OCI-LY1 (cell line): ENCODE results near the gene NTS.

Experiments
- H2AFZ ChIP-seq: fragments of 200-600 bp; sonication (generic), shearing (Covaris generic); 2 replicates; pipeline ENCODE4 v1.6.0; 2014; ENCODE audit warnings: antibody characterized with exemption, mild to moderate bottlenecking, low read length
- H3F3A ChIP-seq: fragments of 200-600 bp; sonication (generic), shearing (Covaris generic); 2 replicates; pipeline ENCODE4 v1.6.0; 2014; ENCODE audit warnings: mild to moderate bottlenecking, antibody characterized with exemption, low read length, moderate library complexity; ENCODE audit not compliant: insufficient read depth
- H3K27ac ChIP-seq: fragments of 200-600 bp; sonication (generic); 2 replicates; pipeline ENCODE4 v1.5.1; 2014; ENCODE audit warnings: low read length, mixed run types, mild to moderate bottlenecking, low read depth; ENCODE audit not compliant: poor library complexity, severe bottlenecking
- H3K27me3 ChIP-seq: fragments of 200-600 bp; sonication (generic); 2 replicates; pipeline ENCODE4 v1.6.0; 2014; ENCODE audit warnings: antibody characterized with exemption, mild to moderate bottlenecking, low read length, moderate library complexity; ENCODE audit not compliant: insufficient read depth
- H3K36me3 ChIP-seq: fragments of 200-600 bp; sonication (generic); 2 replicates; pipeline ENCODE4 v1.6.1; 2014; ENCODE audit warnings: mild to moderate bottlenecking, antibody characterized with exemption, low read length, moderate library complexity, mixed read lengths; ENCODE audit not compliant: insufficient read depth
- H3K4me1 ChIP-seq: fragments of 200-600 bp; sonication (generic); 2 replicates; pipeline ENCODE4 v1.5.1; 2014; ENCODE audit warnings: mild to moderate bottlenecking, low read length, moderate library complexity; ENCODE audit not compliant: insufficient read depth, severe bottlenecking
- H3K4me2 ChIP-seq: fragments of 200-600 bp; sonication (generic), shearing (Covaris generic); 2 replicates; pipeline ENCODE4 v1.6.1; 2014; ENCODE audit warnings: low read length
- H3K4me3 ChIP-seq: fragments of 200-600 bp; sonication (generic); 2 replicates; pipeline ENCODE4 v1.5.1; 2014; ENCODE audit warnings: low read length, low read depth, mild to moderate bottlenecking, mixed read lengths; ENCODE audit not compliant: poor library complexity, severe bottlenecking
- H3K79me2 ChIP-seq: fragments of 200-600 bp; shearing (Covaris generic); 2 replicates; pipeline ENCODE4 v1.6.1; 2016; ENCODE audit warnings: mixed run types, low read length, mixed read lengths; ENCODE audit not compliant: insufficient read depth
- H3K9ac ChIP-seq: fragments of 200-600 bp; sonication (generic), shearing (Covaris generic); 2 replicates; pipeline ENCODE4 v1.6.1; 2014; ENCODE audit warnings: mild to moderate bottlenecking, low read length, mixed read lengths
- H3K9me2 ChIP-seq: fragments of 200-600 bp; sonication (generic), shearing (Covaris generic); 2 replicates; pipeline ENCODE4 v1.6.1; 2014; ENCODE audit warnings: low read depth, mild to moderate bottlenecking, low read length, mixed read lengths
- H3K9me3 ChIP-seq: fragments of 200-600 bp; shearing (Covaris generic); 2 replicates; pipeline ENCODE4 v1.6.1; 2014; ENCODE audit warnings: low read length, mixed read lengths
- H4K20me1 ChIP-seq: fragments of 200-600 bp; sonication (generic), shearing (Covaris generic); 2 replicates; pipeline ENCODE4 v1.6.0; 2016; ENCODE audit warnings: mild to moderate bottlenecking, low read length; ENCODE audit not compliant: insufficient read depth
- EZH2 ChIP-seq: fragments of 200-600 bp; sonication (generic), shearing (Covaris generic); IDR thresholded peaks from 2 replicates; pipeline ENCODE4 v1.8.0; 2017; ENCODE audit warnings: borderline replicate concordance, mixed run types, mild to moderate bottlenecking, antibody characterized with exemption, low read length, moderate library complexity, mixed read lengths
- TF ChIP-seq, protein P1 (sequence below): fragments of 200-600 bp; sonication (generic), shearing (Covaris generic); IDR thresholded peaks from 2 replicates; pipeline ENCODE4 v1.5.1; 2017; ENCODE audit warnings: mild to moderate bottlenecking, antibody characterized with exemption, low read length, moderate library complexity, mixed read lengths

NTS gene

DNA sequence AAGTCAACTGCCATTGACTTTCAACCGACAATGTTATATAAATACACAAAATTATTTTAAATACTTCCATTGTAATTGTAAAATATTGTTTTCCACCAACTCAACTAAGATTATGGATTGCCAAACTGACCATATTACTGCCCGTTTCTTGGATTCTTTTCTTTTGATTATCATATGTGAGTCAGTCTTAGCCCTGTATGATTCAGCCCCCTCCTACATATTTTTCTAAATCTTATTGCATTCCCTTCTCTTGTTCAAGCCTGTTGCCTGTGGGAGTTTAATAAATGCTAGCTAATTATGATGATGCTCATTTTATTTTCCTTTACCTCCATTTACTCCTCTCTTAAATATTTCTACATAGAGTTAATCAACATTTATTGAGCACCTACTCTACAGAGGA, 44.7 kb upstream of the NTS start:
- Histone ChIP-seq H3F3A (no peaks in the 10 kb centered on the region), H3K36me3 (no peaks in the 10 kb centered on the region), H3K9ac (no peak overlapping the region), H3K27me3 (no peaks in the 10 kb centered on the region), H3K79me2 (no peaks in the 10 kb centered on the region), H2AFZ (no peak overlapping the region), H3K4me2 (no peak overlapping the region), H4K20me1 (no peaks in the 10 kb centered on the region), H3K4me1 (no peaks in the 10 kb centered on the region), H3K9me2 (no peaks in the 10 kb centered on the region), H3K9me3 (no peaks in the 10 kb centered on the region), H3K27ac (no peak overlapping the region), H3K4me3 (no peak overlapping the region)
- TF ChIP-seq EZH2 = no peak
- TF ChIP-seq, protein P1, sequence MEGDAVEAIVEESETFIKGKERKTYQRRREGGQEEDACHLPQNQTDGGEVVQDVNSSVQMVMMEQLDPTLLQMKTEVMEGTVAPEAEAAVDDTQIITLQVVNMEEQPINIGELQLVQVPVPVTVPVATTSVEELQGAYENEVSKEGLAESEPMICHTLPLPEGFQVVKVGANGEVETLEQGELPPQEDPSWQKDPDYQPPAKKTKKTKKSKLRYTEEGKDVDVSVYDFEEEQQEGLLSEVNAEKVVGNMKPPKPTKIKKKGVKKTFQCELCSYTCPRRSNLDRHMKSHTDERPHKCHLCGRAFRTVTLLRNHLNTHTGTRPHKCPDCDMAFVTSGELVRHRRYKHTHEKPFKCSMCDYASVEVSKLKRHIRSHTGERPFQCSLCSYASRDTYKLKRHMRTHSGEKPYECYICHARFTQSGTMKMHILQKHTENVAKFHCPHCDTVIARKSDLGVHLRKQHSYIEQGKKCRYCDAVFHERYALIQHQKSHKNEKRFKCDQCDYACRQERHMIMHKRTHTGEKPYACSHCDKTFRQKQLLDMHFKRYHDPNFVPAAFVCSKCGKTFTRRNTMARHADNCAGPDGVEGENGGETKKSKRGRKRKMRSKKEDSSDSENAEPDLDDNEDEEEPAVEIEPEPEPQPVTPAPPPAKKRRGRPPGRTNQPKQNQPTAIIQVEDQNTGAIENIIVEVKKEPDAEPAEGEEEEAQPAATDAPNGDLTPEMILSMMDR = no peak

DNA sequence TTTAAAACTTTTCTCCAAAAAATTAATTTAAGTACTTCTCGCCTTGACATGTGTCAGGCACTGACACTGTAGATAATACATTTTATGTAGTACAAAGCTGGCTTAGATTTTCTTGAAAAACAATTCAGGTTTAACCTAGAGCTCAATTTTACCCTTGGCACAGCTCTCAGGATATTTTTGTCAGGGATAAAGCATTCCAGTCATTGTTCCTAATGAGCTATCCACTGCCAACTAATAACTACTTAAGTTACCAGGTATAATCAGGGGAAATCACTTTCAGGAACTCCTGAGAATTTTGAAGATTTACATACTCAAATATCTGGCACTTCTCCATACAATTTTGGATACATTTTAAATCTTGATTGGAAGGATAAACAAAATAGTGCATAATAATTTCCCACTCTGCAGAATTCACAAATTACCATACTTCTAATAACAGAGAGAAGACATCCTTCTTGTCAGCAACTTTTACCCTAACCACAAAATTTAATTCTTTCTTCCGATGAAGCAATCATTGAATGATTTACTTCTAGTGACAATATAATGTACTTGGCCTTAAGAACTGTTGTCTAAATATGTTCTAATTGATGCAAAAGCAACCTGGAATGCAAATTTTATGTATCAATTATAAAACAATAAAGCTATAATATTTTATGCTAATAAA, 42.6 kb upstream of the NTS start:
- Histone ChIP-seq H3K4me3 (no peak overlapping the region), H3K9me3 (no peaks in the 10 kb centered on the region), H3K79me2 (no peaks in the 10 kb centered on the region), H3K27me3 (no peaks in the 10 kb centered on the region), H3K9ac (no peak overlapping the region), H3F3A (no peaks in the 10 kb centered on the region), H4K20me1 (no peaks in the 10 kb centered on the region), H2AFZ (no peak overlapping the region), H3K36me3 (no peaks in the 10 kb centered on the region), H3K4me1 (no peaks in the 10 kb centered on the region), H3K27ac (no peak overlapping the region), H3K4me2 (no peak overlapping the region), H3K9me2 (no peaks in the 10 kb centered on the region)
- TF ChIP-seq EZH2 = no peak

DNA sequence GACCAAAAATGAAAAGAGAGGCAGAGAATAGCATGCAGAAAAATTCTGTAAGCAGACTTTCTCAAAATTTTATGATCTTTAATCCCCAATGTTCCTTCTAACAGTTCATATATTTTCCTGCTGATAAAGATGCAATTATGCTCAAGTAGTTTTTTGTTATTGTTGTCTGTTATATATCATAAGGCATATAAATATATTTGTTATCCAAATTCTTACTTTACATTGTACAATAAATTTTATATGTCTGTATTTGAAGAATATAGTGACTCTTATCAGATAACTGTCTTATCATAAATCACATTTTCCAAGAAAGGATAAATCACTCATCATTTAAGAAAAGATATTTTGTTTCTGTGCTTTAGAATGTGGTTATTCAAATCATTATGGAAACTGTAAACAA, 40.5 kb upstream of the NTS start:
- Histone ChIP-seq H3F3A (no peaks in the 10 kb centered on the region), H2AFZ (no peak overlapping the region), H3K4me3 (no peak overlapping the region), H3K9me2 (no peaks in the 10 kb centered on the region), H3K4me1 (no peaks in the 10 kb centered on the region), H3K27ac (no peak overlapping the region), H3K27me3 (no peaks in the 10 kb centered on the region), H3K9ac (no peak overlapping the region), H3K79me2 (no peaks in the 10 kb centered on the region), H4K20me1 (no peaks in the 10 kb centered on the region), H3K36me3 (no peaks in the 10 kb centered on the region), H3K9me3 (no peaks in the 10 kb centered on the region), H3K4me2 (no peak overlapping the region)
- TF ChIP-seq EZH2 = no peak
- TF ChIP-seq, protein P1 = no peak

DNA sequence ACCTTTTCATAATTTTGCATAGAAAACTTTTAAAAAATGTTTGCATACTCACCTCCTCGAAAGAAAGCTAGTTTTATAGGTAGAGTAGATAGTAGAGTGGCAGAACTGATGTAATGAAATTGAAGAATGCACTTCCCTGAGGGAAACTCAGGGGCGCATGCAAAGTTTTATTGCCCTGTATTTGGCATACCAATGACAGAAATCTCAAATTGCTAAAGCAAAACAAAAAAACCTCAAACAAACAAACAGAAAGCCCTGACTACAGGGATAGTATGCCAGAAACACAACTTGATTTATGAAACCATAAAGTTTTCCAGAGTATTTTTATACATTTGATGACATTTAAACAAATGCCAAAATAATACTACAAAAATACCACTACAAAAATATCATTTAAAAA, 39.7 kb upstream of the NTS start:
- Histone ChIP-seq H4K20me1 (no peaks in the 10 kb centered on the region), H3K79me2 (no peaks in the 10 kb centered on the region), H3K4me2 (no peak overlapping the region), H3K4me3 (no peak overlapping the region), H3K9ac (no peak overlapping the region), H3K27me3 (no peaks in the 10 kb centered on the region), H3F3A (no peaks in the 10 kb centered on the region), H2AFZ (no peak overlapping the region), H3K4me1 (no peaks in the 10 kb centered on the region), H3K9me2 (no peaks in the 10 kb centered on the region), H3K27ac (no peak overlapping the region), H3K9me3 (no peaks in the 10 kb centered on the region), H3K36me3 (no peaks in the 10 kb centered on the region)
- TF ChIP-seq, protein P1 = no peak
- TF ChIP-seq EZH2 = no peak
